ENCODE data around the gene KIF26B. TPM values are rescaled to one million over a fixed set of nuclear protein-coding genes. Genes with fewer than 3 reads are reported as not detected.

Gene KIF26B
- total RNA-seq, 4 donors from 2014 or later = 0.90 to 2.0 (median 1.5) TPM

DNA sequence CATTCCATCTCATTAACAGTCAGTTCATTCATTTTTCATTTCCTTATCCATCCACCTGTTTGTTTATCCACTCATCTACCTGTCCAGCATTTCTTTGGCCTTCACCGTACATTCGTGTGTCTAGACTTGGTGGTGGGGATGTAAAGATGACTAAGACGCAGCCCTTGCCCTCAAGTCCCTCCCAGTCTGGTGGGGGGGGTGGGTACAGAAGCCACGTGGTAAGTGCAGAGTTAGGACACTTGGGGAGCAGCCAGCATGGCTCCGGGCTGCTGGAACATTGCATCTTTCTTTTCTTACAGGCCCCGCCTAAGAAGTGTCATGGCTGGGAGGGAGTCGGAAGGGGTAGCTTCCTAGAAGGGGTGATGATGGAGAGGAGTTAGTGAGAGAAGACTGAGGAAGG lies 17.2 kb downstream of the KIF26B start:
- Histone ChIP-seq H3K9me3 (peaks cover 0 to 6% (median 0%) of the 10 kb centered on the region in 4 donors), H3K4me3 (no peak overlapping the region), H3K27ac (no peak overlapping the region), H3K27me3 (peaks cover 0 to 21% of the 10 kb centered on the region in 2 donors), H3K36me3 (no peaks in the 10 kb centered on the region), H3K4me1 (no peaks in the 10 kb centered on the region)
- TF ChIP-seq EP300 (IDR thresholded peaks at IDR 0.05) (no peak), POLR2A (IDR thresholded peaks at IDR 0.05) (no peak)
- TF ChIP-seq, protein P1, sequence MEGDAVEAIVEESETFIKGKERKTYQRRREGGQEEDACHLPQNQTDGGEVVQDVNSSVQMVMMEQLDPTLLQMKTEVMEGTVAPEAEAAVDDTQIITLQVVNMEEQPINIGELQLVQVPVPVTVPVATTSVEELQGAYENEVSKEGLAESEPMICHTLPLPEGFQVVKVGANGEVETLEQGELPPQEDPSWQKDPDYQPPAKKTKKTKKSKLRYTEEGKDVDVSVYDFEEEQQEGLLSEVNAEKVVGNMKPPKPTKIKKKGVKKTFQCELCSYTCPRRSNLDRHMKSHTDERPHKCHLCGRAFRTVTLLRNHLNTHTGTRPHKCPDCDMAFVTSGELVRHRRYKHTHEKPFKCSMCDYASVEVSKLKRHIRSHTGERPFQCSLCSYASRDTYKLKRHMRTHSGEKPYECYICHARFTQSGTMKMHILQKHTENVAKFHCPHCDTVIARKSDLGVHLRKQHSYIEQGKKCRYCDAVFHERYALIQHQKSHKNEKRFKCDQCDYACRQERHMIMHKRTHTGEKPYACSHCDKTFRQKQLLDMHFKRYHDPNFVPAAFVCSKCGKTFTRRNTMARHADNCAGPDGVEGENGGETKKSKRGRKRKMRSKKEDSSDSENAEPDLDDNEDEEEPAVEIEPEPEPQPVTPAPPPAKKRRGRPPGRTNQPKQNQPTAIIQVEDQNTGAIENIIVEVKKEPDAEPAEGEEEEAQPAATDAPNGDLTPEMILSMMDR (IDR thresholded peaks at IDR 0.05) = no peak
- WGBS, 2 donors = 62 to 67% methylated on average over 7 of the region's 7 CpGs
- DNase-seq (ENCODE audit: low spot score in 2 of 2) = no peak

DNA sequence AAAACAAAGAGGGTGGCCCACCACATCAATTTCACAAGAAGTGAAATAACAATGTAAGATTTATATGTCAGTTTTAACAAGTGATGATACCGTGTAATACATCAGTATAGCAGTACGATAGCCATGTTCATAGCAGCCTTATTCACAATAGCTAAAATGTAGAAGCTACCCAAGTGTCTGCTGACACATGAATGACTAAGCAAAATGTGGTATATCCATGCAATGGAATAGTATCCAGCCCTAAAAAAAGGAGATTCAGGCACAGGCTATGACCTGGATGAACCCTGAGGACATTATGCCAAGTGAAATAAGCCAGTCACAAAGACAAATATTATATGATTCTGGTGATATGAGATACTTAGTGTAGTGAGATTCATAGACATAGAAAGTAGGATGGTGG lies 18.0 kb downstream of the KIF26B start:
- Histone ChIP-seq H3K4me1 (no peaks in the 10 kb centered on the region), H3K36me3 (no peaks in the 10 kb centered on the region), H3K27ac (no peak overlapping the region), H3K27me3 (peaks cover 0 to 19% of the 10 kb centered on the region in 2 donors), H3K4me3 (no peak overlapping the region), H3K9me3 (peaks cover 0 to 6% (median 0%) of the 10 kb centered on the region in 4 donors)
- no peak for DNase-seq (ENCODE audit: low spot score in 2 of 2)
- WGBS, 2 donors = 94 to 97% methylated on average over 2 of the region's 2 CpGs
- no peak for TF ChIP-seq POLR2A (IDR thresholded peaks at IDR 0.05)
- no peak for TF ChIP-seq EP300 (IDR thresholded peaks at IDR 0.05)
- TF ChIP-seq, protein P1 (IDR thresholded peaks at IDR 0.05) = no peak

DNA sequence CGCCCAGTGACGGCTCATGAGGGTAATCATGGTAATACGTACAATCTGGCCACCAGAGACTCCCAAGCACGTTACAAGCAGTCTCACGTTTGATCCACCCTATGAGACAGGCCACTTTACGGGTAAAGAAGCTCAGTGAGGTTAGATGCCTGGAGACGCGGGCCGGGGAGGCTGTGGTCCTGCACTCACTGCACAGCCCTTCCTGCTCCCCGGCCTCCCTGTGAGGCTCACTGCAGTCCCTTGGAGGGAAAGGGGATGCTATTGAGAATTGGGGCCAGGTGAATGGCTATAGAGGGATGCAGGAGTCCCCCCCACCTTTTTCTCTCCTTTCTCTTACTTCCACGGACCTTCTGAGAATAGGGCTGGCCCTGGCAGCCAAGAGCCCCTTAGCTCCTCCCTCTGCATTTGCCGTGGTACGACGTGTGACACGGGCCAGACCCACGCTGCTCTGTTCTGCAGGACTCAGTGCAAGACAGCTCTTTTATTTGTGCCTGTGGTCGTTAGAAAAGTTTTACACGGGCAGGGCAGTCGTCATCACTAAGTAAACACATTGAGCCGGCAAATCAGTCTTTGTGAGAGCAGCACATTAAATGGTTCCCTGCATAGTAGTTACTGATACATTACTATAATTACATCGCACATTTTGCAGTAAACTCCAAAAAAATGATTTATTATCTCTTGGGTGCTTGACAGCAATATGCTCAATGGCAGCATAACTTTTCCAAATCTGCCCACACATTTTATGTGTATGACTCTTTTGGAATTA lies 18.8 kb downstream of the KIF26B start:
- Histone ChIP-seq H3K4me1 (no peaks in the 10 kb centered on the region), H3K27ac (no peak overlapping the region), H3K36me3 (no peaks in the 10 kb centered on the region), H3K27me3 (peaks cover 0 to 16% of the 10 kb centered on the region in 2 donors), H3K4me3 (no peak overlapping the region), H3K9me3 (peaks cover 0 to 6% (median 0%) of the 10 kb centered on the region in 4 donors)
- no peak for DNase-seq (ENCODE audit: low spot score in 2 of 2)
- TF ChIP-seq POLR2A (IDR thresholded peaks at IDR 0.05) = no peak
- TF ChIP-seq, protein P1 (IDR thresholded peaks at IDR 0.05) = no peak
- 59 to 61% methylated on average over 21 of the region's 21 CpGs for WGBS, 2 donors

DNA sequence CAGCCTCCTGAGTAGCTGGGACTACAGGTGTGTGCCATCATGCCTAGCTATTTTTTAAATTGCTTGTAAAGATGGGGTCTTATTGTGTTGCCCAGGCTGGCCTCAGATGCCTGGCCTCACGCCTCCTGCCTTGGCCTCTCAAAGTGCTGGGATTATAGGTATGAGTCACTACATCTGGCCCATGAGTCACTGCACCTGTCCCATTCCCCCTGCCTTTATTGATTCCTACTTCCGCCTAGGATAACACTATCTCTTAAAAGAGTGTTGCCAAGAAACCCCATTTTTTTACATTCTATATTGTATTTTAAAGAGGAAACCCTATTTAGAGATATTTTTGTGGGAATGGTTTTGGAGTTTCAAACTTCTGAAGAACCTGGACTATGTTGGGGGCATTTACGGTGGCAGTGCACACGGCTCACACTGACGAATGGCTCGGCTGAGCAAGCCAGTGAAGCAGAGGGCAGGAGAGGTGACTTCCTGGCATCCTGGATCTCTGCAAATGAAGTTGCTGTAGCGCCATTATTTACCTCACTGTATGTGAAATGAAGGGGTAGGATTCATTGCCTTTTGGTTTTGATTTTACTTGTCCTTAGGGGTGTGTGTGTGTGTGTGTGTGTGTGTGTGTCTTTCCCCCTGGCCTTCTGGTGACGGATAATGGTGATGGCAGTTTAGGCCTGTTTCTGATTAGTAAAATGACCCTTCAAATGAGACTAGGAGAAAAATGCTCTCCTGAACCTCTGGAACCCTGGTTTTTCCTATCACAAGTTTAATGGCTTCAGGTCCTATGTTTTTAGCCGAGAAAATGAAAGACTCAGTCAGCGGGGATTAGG lies 22.5 kb downstream of the KIF26B start:
- H3K9me3 ChIP-seq = peaks cover 0 to 6% (median 0%) of the 10 kb centered on the region in 4 donors
- TF ChIP-seq, protein P1 (IDR thresholded peaks at IDR 0.05) = no peak
- no peak for TF ChIP-seq POLR2A (IDR thresholded peaks at IDR 0.05)
- TF ChIP-seq EP300 (IDR thresholded peaks at IDR 0.05) = no peak
- 71 to 74% methylated on average over 10 of the region's 10 CpGs for WGBS, 2 donors
- H3K4me1 ChIP-seq = no peaks in the 10 kb centered on the region
- H3K36me3 ChIP-seq = no peaks in the 10 kb centered on the region
- H3K4me3 ChIP-seq = no peak overlapping the region
- H3K27me3 ChIP-seq = no peaks in the 10 kb centered on the region
- DNase-seq (ENCODE audit: low spot score in 2 of 2) = no peak
- no peak overlapping the region for H3K27ac ChIP-seq

DNA sequence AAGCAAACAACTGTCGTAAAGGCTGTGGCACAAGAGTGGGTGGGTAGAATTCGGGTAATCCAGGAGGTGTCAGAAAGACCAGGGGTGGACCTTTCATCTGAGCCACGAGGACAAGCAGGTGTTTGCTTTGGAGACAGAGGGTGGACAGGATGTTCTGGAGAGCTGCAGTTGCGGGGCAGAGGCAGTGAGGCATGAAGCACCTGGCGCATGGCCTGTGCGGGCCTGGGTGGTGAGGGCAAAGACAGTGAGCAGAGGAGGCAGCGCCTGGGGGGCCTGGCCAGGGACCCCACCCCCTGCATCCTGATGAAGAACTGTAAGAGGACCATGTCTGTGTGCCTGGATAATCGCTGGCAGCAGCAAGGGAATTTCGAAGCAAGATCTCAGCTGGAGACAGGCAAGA lies 24.9 kb downstream of the KIF26B start:
- H3K36me3 ChIP-seq = no peaks in the 10 kb centered on the region
- H3K4me3 ChIP-seq = no peak overlapping the region
- no peak for TF ChIP-seq EP300 (IDR thresholded peaks at IDR 0.05)
- no peak for TF ChIP-seq POLR2A (IDR thresholded peaks at IDR 0.05)
- TF ChIP-seq, protein P1 (IDR thresholded peaks at IDR 0.05) = no peak
- 65 to 68% methylated on average over 9 of the region's 9 CpGs for WGBS, 2 donors
- H3K27ac ChIP-seq = no peak overlapping the region
- DNase-seq (ENCODE audit: low spot score in 2 of 2) = no peak
- no peaks in the 10 kb centered on the region for H3K4me1 ChIP-seq
- no peaks in the 10 kb centered on the region for H3K9me3 ChIP-seq
- no peaks in the 10 kb centered on the region for H3K27me3 ChIP-seq

All from tibial nerve (tissue), 4 donors.